Measurements from ENCODE around the gene SLC27A6.

The SLC27A6 gene

GRCh38 chr5:129065721-129066120 lies 100.4 kb downstream of the SLC27A6 start:
- no peak for DNase-seq

GRCh38 chr5:129067745-129068144 lies 102.5 kb downstream of the SLC27A6 start:
- no peak for DNase-seq

GRCh38 chr5:129069292-129069691 lies 104.0 kb downstream of the SLC27A6 start:
- no peak for DNase-seq

- DNase-seq: no peak
Measured at GRCh38 chr5:129073111-129073510, 107.8 kb downstream of the SLC27A6 start.

- no peak for DNase-seq
Measured at GRCh38 chr5:129074903-129075302, 109.6 kb downstream of the SLC27A6 start.

GRCh38 chr5:129077433-129078075 lies 112.3 kb downstream of the SLC27A6 start:
- no peak for DNase-seq

- no peak for DNase-seq
Measured at GRCh38 chr5:129078247-129078646, 113.0 kb downstream of the SLC27A6 start.

GRCh38 chr5:129078660-129079059 lies 113.4 kb downstream of the SLC27A6 start:
- DNase-seq: no peak

GRCh38 chr5:129079496-129079895 lies 114.2 kb downstream of the SLC27A6 start:
- no peak for DNase-seq

- no peak for DNase-seq
Measured at GRCh38 chr5:129080766-129081165, 115.5 kb downstream of the SLC27A6 start.

- no peak for DNase-seq
Measured at GRCh38 chr5:129082225-129083136, 117.2 kb downstream of the SLC27A6 start.

All from KG1 (cell line).